ENCODE measurements around the gene BNIP2. TPM values are rescaled to one million over a fixed set of nuclear protein-coding genes. Genes with fewer than 3 reads are reported as not detected.
"Not testable (repeated sequence)": the region's sequence is repeated elsewhere in the genome, so short reads cannot be mapped to it uniquely, and the experiment has no call there.

Gene BNIP2
- polyA plus RNA-seq, 3 donors = 56.6 to 77.5 (median 67.1) TPM

DNA sequence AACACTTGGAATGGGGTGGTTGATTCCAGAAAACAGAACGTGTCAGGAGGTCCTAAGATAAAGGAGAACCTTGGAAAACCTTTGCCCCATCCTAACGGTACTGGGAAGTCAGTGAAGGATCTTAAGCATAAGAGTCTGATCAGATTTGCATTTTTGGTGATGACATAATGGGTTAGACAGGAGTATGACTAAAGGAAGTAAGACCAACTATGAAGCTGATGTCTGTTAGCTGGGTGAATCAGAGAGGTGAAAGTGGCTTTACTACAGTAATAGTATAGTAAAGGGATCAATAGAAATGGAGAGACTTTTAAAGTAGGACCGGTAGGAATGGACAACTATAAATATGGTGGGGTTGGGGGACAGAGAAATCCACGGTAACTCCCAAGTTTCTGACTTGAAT lies 44.4 kb downstream of the BNIP2 start:
- DNase-seq = no peak

DNA sequence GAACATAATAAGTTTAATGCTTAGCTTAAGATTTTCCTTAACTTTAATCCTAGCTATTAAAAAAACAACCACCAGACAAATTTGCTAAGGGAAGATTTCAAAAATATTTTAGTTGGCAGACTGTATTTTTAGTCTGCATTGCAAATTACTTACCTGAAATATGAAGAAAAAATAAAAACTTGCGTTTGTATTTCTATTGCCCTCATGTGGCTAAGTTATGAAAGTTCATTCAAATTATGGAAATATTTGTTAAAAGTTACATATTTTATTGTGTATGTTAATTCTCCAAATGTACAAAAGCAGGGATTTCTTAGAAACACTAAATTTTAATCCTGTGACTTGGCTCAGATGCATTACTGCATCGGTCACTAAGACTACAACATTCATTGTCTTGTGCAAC lies 46.8 kb downstream of the BNIP2 start:
- no peak for DNase-seq

DNA sequence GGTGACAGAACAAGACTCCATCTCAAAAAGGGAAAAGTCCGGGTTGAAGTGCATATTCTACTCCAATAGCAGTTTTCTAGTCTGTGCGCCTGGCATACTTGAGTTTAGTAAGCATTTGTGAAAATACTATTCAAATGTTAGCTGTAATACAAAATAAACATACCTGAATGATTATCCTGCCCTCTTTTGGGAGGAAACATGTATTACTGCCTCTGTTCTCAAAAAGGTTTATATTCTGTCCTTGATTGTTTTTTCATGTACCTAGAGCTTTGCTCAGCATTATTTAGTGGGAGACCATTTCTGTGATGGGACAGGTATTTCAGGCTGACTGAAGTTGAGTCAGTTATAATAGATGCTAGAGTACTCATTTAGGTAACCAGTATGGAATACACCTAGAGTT lies 51.6 kb downstream of the BNIP2 start:
- not testable (repeated sequence) for DNase-seq

DNA sequence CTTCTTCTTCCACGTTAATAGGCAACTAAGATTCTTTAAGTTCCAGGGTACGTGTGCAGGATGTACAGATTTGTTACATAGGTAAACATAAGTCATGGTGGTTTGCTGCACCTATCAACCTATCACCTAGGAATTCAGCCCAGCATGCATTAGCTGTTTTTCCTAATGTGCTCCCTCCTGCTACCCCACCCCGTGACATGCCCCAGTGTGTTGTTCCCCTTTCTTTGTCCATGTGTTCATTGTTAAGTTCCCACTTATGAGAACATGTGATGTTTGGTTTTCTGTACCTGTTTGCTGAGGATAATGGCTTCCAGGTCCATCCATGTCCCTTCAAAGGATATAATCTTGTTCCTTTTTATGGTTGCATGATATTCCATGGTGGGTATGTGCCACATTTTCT lies 52.9 kb downstream of the BNIP2 start:
- DNase-seq = no peak

DNA sequence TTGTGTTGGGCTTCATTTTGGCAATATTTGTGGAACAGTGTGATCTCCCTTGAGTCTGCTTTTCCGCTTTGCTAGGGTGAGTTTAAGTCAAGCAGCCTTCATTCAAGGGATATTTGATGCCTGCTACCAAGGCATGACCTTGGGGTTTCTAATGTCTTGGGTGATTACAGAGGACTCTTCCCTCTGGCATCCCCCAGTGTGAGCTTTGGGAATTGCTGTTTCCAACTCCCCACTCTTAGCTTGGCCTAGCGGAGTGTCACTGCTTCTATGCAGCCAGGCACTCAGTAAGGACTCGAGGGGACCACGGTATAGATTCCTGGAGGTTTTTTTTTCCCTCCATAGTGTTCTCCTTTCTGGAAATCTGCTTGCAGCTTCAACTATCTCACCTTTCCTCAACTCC lies 56.4 kb downstream of the BNIP2 start:
- no peak for DNase-seq

DNA sequence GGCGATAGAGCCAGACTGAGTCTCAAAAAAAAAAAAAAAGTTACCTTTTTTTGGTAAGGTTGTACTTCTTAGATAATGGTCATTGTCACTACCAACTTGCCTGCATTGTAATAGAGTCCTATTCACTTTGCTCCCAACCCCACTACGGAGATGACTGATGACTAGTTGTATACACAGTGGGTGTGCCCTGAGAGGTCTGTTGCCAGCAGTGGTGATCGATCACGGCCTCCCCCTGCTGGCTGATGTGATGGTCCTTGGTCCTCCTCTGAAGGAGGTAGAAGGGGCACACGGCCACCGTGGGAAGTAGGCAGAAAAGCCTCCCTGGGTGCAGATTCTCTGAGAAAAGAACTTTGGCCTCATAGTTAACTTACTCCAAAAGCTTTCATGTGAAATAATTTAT lies 66.8 kb downstream of the BNIP2 start:
- no peak for DNase-seq

DNA sequence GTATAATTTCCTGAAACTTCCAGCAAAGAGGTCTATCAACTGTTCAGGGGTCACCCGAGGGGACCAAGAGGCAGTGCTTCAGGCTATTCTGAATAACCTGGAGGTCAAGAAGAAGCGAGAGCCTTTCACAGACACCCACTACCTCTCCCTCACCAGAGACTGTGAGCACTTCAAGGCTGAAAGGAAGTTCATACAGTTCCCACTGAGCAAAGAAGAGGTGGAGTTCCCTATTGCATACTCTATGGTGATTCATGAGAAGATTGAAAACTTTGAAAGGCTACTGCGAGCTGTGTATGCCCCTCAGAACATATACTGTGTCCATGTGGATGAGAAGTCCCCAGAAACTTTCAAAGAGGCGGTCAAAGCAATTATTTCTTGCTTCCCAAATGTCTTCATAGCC lies 70.7 kb downstream of the BNIP2 start:
- no peak for DNase-seq

DNA sequence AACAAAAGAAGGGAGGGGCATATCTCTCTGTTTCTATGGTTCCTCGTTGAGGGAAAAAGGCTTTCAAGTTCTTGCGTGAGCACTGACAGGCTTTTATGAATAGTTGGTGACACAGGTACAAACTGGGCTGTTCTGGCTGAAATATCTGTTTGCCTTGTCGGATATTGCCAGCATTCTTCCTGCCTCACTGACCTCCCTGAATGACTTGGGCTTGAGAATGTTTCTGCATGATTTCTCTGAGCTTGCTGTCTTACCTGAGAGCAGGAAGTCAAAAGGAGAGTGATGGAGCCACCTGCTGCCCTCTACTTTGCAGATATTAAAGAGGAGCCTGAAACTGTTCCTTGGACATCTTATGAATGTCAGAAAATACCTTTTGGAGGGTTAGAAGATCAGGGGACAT lies 72.7 kb downstream of the BNIP2 start:
- DNase-seq = no peak

DNA sequence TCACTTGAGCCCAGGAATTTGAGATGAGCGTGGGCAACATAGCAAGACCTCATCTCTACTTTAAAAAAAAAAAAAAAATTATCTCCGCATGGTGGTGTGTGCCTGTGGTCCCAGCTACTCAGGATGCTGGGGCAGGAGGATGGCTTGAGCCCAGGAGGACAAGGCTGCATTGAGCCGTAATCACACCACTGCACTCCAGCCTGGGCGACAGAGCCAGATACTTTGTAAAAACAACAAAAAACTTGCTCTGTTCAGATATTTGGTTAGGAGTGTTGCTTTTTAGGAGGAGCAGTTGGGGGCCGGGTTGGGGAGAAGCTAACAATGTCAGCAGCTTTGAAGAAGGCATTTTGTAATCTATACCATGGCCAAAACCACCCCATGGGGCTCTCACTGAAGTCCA lies 73.5 kb downstream of the BNIP2 start:
- no peak for DNase-seq

DNA sequence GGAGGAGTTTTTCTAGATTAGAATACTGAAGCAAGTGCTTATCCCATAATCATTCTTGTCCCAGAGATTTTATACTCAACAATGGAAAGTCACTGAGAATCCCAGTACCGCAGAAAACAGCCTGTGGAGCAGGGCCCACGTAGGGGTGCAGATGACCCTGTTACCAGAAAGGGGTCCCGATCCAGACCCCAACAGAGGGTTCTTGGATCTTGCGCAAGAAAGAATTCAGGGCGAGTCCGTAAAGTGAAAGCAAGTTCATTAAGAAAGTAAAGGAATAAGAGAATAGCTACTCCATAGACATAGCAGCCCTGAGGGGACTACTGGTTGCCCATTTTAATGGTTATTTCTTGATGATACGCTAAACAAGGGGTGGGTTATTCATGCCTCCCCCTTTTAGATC lies 75.0 kb downstream of the BNIP2 start:
- DNase-seq = no peak

DNA sequence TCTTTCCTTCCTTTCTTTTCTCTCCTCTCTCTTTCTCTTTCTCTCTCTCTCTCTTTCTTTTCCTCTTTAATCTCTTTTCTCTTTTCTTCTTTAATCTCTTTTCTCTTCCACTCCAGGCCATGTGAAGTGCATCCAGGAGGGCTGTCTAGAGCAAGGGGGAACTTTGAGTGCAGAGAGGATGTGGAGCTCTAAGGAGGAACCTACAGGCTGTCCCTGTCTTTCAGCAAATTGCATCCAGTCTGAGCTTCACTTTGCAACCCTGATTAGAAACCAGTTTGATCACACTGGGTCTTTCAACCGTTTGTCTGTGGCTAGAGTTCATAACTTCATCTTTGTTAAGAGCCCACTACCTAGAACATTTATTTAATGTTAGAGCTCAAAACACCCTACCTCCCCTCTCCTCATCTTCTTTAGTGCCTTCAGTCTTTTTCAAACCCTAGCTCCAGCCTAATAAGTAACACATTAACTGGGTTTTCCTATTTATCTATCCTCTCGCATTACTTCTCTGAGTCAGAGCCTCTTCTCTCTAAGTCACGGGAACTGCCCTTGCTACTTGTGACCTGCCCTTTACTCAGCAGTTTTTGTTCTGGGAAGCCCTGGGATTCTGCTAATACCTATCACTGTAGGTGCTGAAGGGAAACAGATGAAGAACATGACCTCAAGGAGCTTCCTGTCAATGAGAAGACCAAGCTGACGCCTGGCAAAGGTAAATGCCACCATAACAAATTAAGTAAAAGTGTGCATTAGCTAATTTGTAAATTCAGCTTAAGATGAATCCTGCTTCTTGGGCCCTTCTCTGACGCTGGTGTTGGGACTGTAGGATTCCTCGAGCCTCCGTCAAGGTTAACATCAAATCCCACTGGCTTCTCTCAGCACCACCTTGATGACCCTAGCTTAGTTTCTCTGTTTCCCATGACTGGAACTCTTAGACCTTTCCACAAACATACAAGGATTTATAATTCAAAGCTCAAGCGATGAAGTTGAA lies 77.6 kb downstream of the BNIP2 start, which contains the start of gene GCNT3:
Gene GCNT3, plus strand, starts transcription at position 508 of the 985 bp plus-strand sequence. CDS start 6,456 bp downstream, outside the sequence.
- peak; percentile 46 for DNase-seq

DNA sequence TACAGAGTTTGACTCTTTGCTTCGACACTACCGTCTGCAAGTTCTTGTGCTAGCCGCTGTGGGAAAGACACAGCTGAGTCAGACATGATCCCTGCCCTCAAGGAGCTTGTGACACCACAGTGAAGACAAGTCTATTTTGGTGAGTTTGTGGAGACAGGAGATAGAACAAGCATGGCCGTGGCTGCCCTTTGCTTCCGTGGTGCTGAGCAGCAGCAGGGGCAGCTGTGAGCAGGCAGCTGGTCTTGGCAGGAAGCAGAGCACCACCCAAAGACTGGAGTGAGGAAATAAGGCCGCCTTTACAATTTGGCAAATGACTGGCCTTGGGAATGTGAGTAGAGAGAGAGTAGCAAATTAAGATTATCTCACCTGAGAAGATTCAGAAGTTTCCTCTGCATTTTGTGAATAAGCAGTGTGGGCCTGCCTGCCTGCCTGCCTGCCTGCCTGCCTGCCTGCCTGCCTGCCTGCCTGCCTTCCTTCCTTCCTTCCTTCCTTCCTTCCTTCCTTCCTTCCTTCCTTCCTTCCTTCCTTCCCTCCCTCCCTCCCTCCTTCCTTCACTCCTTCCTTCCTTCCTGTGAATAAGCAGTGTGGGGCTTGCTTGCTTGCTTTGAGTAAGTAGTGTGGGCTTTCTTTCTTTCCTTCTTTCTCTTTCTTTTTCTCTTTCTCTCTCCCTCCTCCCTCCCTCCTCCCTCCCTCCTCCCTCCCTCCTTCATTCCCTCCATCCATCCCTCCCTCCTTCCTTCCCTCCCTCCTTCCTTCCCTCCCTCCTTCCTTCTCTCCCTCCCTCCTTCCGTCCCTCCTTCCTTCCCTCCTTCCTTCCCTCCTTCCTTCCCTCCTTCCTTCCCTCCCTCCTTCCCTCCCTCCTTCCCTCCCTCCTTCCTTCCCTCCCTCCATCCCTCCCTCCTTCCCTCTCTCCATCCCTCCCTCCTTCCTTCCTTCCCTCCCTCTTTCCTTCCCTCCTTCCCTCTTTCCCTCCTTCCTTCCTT lies 79.1 kb downstream of the BNIP2 start:
- DNase-seq = no peak

Other genes starting within 250 kb of the BNIP2 start
- 1 to 10 TPM in 2 of 3 donors, under 1 TPM in 1; 0.40 to 1.1 (median 1.1) TPM for gene GCNT3, start 77.5 kb downstream of the BNIP2 start, polyA plus RNA-seq (ENCODE audit: insufficient read length in 3 of 3)
- gene GTF2A2, start 31.8 kb downstream of the BNIP2 start, polyA plus RNA-seq (ENCODE audit: insufficient read length in 3 of 3) = 100 to 1,000 TPM; 116 to 139 (median 130) TPM

All from renal pelvis (tissue), 4 donors.